ENCODE results near the gene TAAR6.
"Not testable (repeated sequence)": the region's sequence is repeated elsewhere in the genome, so short reads cannot be mapped to it uniquely, and the experiment has no call there.

TAAR6 gene

GRCh38 chr6:132570221-132570777 is at the start of gene TAAR6:
TAAR6 (plus strand) TSS chr6:132570322; CDS start chr6:132570322, 0 bp downstream.
- no peak for DNase-seq (ENCODE audit: low read depth, low spot score)

GRCh38 chr6:132520953-132521352 is 49.2 kb upstream of the TAAR6 start:
- DNase-seq (ENCODE audit: low read depth, low spot score) = no peak

- no peak for DNase-seq (ENCODE audit: low read depth, low spot score)
Measured at GRCh38 chr6:132524646-132525045, 45.5 kb upstream of the TAAR6 start.

- DNase-seq (ENCODE audit: low read depth, low spot score) = no peak
Measured at GRCh38 chr6:132525866-132526265, 44.3 kb upstream of the TAAR6 start.

GRCh38 chr6:132526461-132526860 is 43.7 kb upstream of the TAAR6 start:
- no peak for DNase-seq (ENCODE audit: low read depth, low spot score)

- no peak for DNase-seq (ENCODE audit: low read depth, low spot score)
Measured at GRCh38 chr6:132527791-132528190, 42.3 kb upstream of the TAAR6 start.

- DNase-seq (ENCODE audit: low read depth, low spot score) = no peak
Measured at GRCh38 chr6:132530293-132530974, 39.7 kb upstream of the TAAR6 start.

GRCh38 chr6:132534546-132534945 is 35.6 kb upstream of the TAAR6 start:
- not testable (repeated sequence) for DNase-seq (ENCODE audit: low read depth, low spot score)

- DNase-seq (ENCODE audit: low read depth, low spot score) = no peak
Measured at GRCh38 chr6:132537145-132537544, 33.0 kb upstream of the TAAR6 start.

- DNase-seq (ENCODE audit: low read depth, low spot score) = no peak
Measured at GRCh38 chr6:132537977-132538376, 32.1 kb upstream of the TAAR6 start, which contains the start of gene TAAR9. TAAR9 (plus strand) TSS chr6:132538277; CDS start chr6:132538290, 13 bp downstream.

GRCh38 chr6:132544826-132545225 is 25.3 kb upstream of the TAAR6 start:
- DNase-seq (ENCODE audit: low read depth, low spot score) = no peak

GRCh38 chr6:132548746-132549463 is 21.2 kb upstream of the TAAR6 start:
- DNase-seq (ENCODE audit: low read depth, low spot score) = no peak

GRCh38 chr6:132551214-132551613 is 18.9 kb upstream of the TAAR6 start:
- DNase-seq (ENCODE audit: low read depth, low spot score) = no peak

- DNase-seq (ENCODE audit: low read depth, low spot score) = no peak
Measured at GRCh38 chr6:132552372-132552771, 17.8 kb upstream of the TAAR6 start, which contains the start of gene TAAR8. TAAR8 (plus strand) TSS chr6:132552672; CDS start chr6:132552693, 21 bp downstream.

- not testable (repeated sequence) for DNase-seq (ENCODE audit: low read depth, low spot score)
Measured at GRCh38 chr6:132560087-132560486, 10.0 kb upstream of the TAAR6 start.

GRCh38 chr6:132566404-132566803 is 3.7 kb upstream of the TAAR6 start:
- DNase-seq (ENCODE audit: low read depth, low spot score) = no peak

- DNase-seq (ENCODE audit: low read depth, low spot score) = no peak
Measured at GRCh38 chr6:132567566-132567965, 2.6 kb upstream of the TAAR6 start.

GRCh38 chr6:132568611-132569010 is 1.5 kb upstream of the TAAR6 start:
- no peak for DNase-seq (ENCODE audit: low read depth, low spot score)

GRCh38 chr6:132569170-132569569 is 952 bp upstream of the TAAR6 start:
- DNase-seq (ENCODE audit: low read depth, low spot score) = no peak

- DNase-seq (ENCODE audit: low read depth, low spot score) = no peak
Measured at GRCh38 chr6:132571774-132572173, 1.7 kb downstream of the TAAR6 start.

GRCh38 chr6:132584698-132585097 is 14.6 kb downstream of the TAAR6 start:
- DNase-seq (ENCODE audit: low read depth, low spot score) = no peak

- no peak for DNase-seq (ENCODE audit: low read depth, low spot score)
Measured at GRCh38 chr6:132587424-132587823, 17.3 kb downstream of the TAAR6 start.

- no peak for DNase-seq (ENCODE audit: low read depth, low spot score)
Measured at GRCh38 chr6:132589454-132589853, 19.3 kb downstream of the TAAR6 start, which contains the start of gene TAAR5. TAAR5 (minus strand) TSS chr6:132589741; CDS start chr6:132589686, 55 bp downstream.
